ENCODE measurements around the gene C5orf24.

The C5orf24 gene

GRCh38 chr5:134813407-134813806 lies 32.4 kb upstream of the C5orf24 start:
- Histone ChIP-seq H3K4me3 (ENCODE audit: low read depth, low read length) (no peak overlapping the region), H3K4me1 (ENCODE audit: control insufficient read depth, insufficient read depth, low read length) (no peaks in the 10 kb centered on the region), H3K9me3 (ENCODE audit: control insufficient read depth, insufficient read depth, low read depth, low read length) (no peaks in the 10 kb centered on the region), H3K27ac (ENCODE audit: extremely low read depth, low read depth, low read length) (no peak overlapping the region), H3K36me3 (ENCODE audit: control insufficient read depth in 2 of 2, insufficient read depth in 1 of 2, low read length in 2 of 2) (peaks cover 82 to 86% of the 10 kb centered on the region in 2 experiments)
- ChIA-PET POLR2A (no interaction called here), CTCF (no interaction called here)
- TF ChIP-seq ZNF169 (tag by site-specific recombination; IDR thresholded peaks at IDR 0.05) (no peak), ZNF433 (tag by site-specific recombination; IDR thresholded peaks at IDR 0.05; ENCODE audit: low read depth) (no peak), ZNF354C (tag by site-specific recombination; IDR thresholded peaks at IDR 0.05; ENCODE audit: borderline replicate concordance, low read depth) (no peak), ZNF398 (tag by site-specific recombination; IDR thresholded peaks at IDR 0.05) (no peak), ZNF138 (tag by site-specific recombination; IDR thresholded peaks at IDR 0.05; ENCODE audit: borderline replicate concordance) (no peak), ZNF155 (tag by site-specific recombination; IDR thresholded peaks at IDR 0.05) (no peak), ZNF362 (tag by site-specific recombination; IDR thresholded peaks at IDR 0.05) (no peak)

GRCh38 chr5:134813827-134814226 lies 31.9 kb upstream of the C5orf24 start:
- POLR2A ChIA-PET = no interaction called here
- peaks cover 82 to 85% of the 10 kb centered on the region in 2 experiments for H3K36me3 ChIP-seq (ENCODE audit: control insufficient read depth in 2 of 2, insufficient read depth in 1 of 2, low read length in 2 of 2)
- TF ChIP-seq ZNF830 (tag by site-specific recombination; IDR thresholded peaks at IDR 0.05; ENCODE audit: low read depth) (no peak), ZNF510 (tag by site-specific recombination; IDR thresholded peaks at IDR 0.05; ENCODE audit: insufficient replicate concordance) (peak; percentile 52), ZNF394 (tag by site-specific recombination; IDR thresholded peaks at IDR 0.05; ENCODE audit: borderline replicate concordance) (no peak), ZNF677 (tag by site-specific recombination; IDR thresholded peaks at IDR 0.05) (no peak), ZNF146 (tag by site-specific recombination; IDR thresholded peaks at IDR 0.05) (no peak), ZNF138 (tag by site-specific recombination; IDR thresholded peaks at IDR 0.05; ENCODE audit: borderline replicate concordance) (no peak), ZBTB44 (tag by site-specific recombination; IDR thresholded peaks at IDR 0.05) (no peak), ZNF660 (tag by site-specific recombination; IDR thresholded peaks at IDR 0.05) (no peak)
- H3K4me3 ChIP-seq (ENCODE audit: low read depth, low read length) = no peak overlapping the region
- H3K27ac ChIP-seq (ENCODE audit: extremely low read depth, low read depth, low read length) = no peak overlapping the region
- CTCF ChIA-PET = no interaction called here
- H3K4me1 ChIP-seq (ENCODE audit: control insufficient read depth, insufficient read depth, low read length) = no peaks in the 10 kb centered on the region
- no peaks in the 10 kb centered on the region for H3K9me3 ChIP-seq (ENCODE audit: control insufficient read depth, insufficient read depth, low read depth, low read length)

GRCh38 chr5:134817006-134817405 lies 28.8 kb upstream of the C5orf24 start:
- Histone ChIP-seq H3K27ac (ENCODE audit: extremely low read depth, low read depth, low read length) (no peak overlapping the region), H3K36me3 (ENCODE audit: control insufficient read depth in 2 of 2, insufficient read depth in 1 of 2, low read length in 2 of 2) (peaks cover 84 to 89% of the 10 kb centered on the region in 2 experiments), H3K4me1 (ENCODE audit: control insufficient read depth, insufficient read depth, low read length) (no peaks in the 10 kb centered on the region), H3K9me3 (ENCODE audit: control insufficient read depth, insufficient read depth, low read depth, low read length) (no peaks in the 10 kb centered on the region), H3K4me3 (ENCODE audit: low read depth, low read length) (no peak overlapping the region)
- POLR2A ChIA-PET = no interaction called here
- CTCF ChIA-PET = interaction anchor here (1.6 kb wide), 1 partner anchor 87 kb away, joined by 6 read pairs; no protein-coding TSS in a partner anchor
- TF ChIP-seq REPIN1 (tag by site-specific recombination; IDR thresholded peaks at IDR 0.05; ENCODE audit: low read depth) = no peak
- TF ChIP-seq ZNF26 (tag by site-specific recombination; IDR thresholded peaks at IDR 0.05) = no peak
- TF ChIP-seq ZNF776 (tag by site-specific recombination; IDR thresholded peaks at IDR 0.05; ENCODE audit: borderline replicate concordance) = no peak
- no peak for TF ChIP-seq ZNF24 (tag by site-specific recombination; IDR thresholded peaks at IDR 0.05)
- no peak for TF ChIP-seq ZBTB6 (tag by site-specific recombination; IDR thresholded peaks at IDR 0.05)
- TF ChIP-seq ZNF488 (tag by site-specific recombination; IDR thresholded peaks at IDR 0.05) = no peak
- TF ChIP-seq ZNF175 (tag by site-specific recombination; IDR thresholded peaks at IDR 0.05) = no peak
- TF ChIP-seq ZNF138 (tag by site-specific recombination; IDR thresholded peaks at IDR 0.05; ENCODE audit: borderline replicate concordance) = no peak
- no peak for TF ChIP-seq ZNF416 (tag by site-specific recombination; IDR thresholded peaks at IDR 0.05)
